Measurements from ENCODE around the gene LRRC30.
"Not testable (repeated sequence)": the region's sequence is repeated elsewhere in the genome, so short reads cannot be mapped to it uniquely, and the experiment has no call there.

The LRRC30 gene

GRCh38 chr18:7230626-7231349 is at the start of gene LRRC30:
Gene LRRC30 (plus strand): TSS chr18:7231089. CDS start chr18:7231139, 50 bp downstream.
- no peak for DNase-seq (ENCODE audit: low spot score)

GRCh38 chr18:7185701-7186100 is 45.2 kb upstream of the LRRC30 start:
- no peak for DNase-seq (ENCODE audit: low spot score)

DNA sequence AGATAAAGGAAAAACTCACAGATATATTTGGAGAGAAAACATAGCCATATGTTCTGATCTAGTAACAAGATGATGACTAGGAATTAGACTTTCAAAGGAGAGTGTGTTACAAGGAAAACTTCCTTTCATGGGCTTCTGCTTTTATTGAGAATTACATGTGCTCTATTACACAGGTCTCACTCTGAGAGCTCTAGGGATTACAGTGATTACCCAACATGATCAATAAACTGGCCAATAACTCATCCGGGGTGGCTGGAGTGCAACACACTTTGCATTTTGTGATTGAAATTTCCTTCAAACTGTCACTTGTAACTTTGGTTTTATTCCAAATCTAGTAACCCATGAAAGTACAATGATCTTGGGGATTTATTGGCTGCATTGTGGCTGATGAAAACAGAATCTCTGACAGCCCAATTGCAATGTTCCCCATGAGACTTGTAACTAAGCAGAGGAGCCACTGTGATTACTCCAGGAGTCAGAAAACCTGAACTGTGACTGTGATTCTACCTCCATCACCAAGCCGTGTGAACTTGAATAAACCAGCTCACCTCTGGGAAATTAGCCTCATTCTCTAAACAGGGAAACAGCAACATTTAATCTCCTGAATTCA is 40.2 kb upstream of the LRRC30 start:
- no peak for DNase-seq (ENCODE audit: low spot score)

DNA sequence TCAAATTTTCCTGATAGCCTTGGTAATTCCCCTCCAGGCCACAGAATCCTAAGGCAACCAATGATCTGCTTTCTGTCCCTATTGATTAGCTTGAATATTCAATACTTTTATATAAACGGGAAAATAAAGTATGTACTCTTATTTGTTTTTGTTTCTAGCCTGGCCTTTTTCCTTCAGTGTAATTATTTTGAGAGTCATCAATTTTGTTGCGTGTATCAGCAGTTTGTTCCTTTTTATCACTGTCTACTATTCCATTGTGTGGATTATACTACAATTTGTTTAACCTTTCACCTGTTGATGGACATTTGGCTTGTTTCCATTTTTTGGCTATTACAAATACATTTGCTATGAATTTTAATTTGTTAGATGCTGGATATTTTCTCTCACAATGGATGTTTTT is 39.2 kb upstream of the LRRC30 start:
- DNase-seq (ENCODE audit: low spot score), result no peak

- no peak for DNase-seq (ENCODE audit: low spot score)
These were observed 35.6 kb upstream of the LRRC30 start for GRCh38 chr18:7195266-7195665.

GRCh38 chr18:7196421-7196820 is 34.5 kb upstream of the LRRC30 start:
- DNase-seq (ENCODE audit: low spot score), result no peak

GRCh38 chr18:7197854-7198253 is 33.0 kb upstream of the LRRC30 start:
- DNase-seq (ENCODE audit: low spot score), result no peak

GRCh38 chr18:7198326-7198725 is 32.6 kb upstream of the LRRC30 start:
- no peak for DNase-seq (ENCODE audit: low spot score)

DNA sequence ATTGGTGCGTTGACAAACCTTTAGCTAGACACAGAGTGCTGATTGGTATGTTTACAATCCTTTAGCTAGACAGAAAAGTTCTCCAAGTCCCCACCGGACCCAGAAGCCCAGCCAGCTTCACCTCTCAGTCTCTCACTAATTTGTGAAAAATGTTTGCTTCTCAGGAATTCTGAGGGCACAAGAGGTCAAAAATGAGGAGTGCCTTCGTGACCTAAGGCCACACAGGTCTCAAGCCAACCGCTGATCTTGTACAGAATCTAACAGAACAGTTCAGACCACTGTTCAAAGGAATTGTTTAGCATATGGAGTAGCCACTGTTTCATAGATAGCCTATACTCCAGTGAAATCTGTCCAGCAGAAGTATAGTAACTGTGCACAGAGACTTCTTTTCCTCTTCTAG is 29.8 kb upstream of the LRRC30 start:
- DNase-seq (ENCODE audit: low spot score), result no peak

DNA sequence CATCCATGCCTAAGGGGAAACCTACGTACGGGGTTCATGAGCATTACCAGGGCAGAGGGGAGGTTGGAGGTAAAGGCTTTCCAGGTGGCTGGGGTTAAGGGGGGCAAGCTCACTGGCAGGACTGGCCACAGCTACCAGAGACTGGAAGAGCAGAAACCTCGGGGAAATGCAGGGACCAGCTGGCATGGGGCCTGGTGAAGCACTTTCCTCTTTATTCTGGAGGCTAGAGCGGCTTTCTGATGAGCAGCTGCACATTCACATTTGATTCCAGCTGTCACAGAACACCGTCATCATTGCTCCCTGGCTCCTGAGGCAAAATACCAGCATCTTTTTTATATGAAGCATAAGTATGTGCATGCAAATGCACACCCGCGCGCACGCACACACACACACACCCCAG is 28.7 kb upstream of the LRRC30 start:
- DNase-seq (ENCODE audit: low spot score), result no peak

DNA sequence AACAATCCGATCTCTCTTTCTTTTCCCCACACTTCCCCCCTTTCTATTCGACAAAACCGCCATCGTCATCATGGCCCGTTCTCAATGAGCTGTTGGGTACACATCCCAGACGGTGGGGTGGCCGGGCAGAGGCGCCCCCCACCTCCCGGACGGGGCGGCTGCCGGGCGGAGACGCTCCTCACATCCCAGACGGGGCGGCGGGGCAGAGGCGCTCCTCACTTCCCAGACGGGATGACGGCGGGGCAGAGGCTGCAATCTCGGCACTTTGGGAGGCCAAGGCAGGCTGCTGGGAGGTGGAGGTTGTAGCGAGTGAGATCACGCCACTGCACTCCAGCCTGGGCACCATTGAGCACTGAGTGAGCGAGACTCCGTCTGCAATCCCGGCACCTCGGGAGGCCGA is 27.3 kb upstream of the LRRC30 start:
- DNase-seq (ENCODE audit: low spot score), result not testable (repeated sequence)

GRCh38 chr18:7205346-7205745 is 25.5 kb upstream of the LRRC30 start:
- DNase-seq (ENCODE audit: low spot score), result no peak

DNA sequence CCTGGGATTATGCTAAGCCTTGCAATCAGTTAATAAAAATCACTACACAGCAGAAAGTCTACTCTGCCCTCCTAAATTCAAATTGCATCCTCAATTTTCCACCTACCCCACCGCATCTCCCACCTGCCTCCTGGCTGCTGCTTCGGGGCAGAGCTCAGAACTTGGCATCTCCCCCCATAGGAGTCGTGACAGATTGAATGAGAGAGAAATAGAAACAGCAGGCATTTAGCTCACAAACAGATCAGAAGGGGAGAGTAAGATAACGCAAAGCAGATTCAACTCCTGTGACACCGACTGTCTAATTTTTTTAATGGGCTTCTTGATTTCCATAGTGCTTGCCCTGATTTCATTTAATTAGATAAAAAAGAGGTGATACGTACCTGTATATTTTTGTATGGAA is 24.7 kb upstream of the LRRC30 start:
- no peak for DNase-seq (ENCODE audit: low spot score)

DNA sequence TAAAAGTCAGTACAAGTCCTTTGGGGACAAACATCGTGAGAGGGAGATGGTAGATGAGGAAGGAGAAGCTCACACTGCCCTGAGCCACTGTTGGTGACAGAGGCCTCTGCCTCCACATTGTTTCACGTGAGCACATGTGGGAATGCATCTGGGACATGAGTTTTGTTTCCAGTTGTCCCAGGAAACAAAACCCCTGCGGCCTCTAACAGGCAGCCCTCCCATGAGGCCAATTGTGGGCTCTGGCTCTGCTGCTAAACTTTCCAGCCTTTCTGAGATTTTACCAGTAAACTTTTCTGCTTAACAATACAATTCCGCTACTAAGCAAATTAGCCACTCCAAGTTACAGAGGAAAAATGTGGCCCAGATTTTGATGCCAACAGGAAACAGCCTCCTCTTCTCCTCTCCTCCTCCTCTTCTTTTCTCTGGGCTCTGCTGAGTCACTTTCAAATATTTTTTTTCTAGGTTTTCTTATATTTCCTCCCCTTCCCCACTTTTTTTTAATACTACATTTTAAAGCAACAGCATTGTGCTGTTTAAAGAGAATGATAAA is 23.4 kb upstream of the LRRC30 start:
- DNase-seq (ENCODE audit: low spot score), result no peak

DNA sequence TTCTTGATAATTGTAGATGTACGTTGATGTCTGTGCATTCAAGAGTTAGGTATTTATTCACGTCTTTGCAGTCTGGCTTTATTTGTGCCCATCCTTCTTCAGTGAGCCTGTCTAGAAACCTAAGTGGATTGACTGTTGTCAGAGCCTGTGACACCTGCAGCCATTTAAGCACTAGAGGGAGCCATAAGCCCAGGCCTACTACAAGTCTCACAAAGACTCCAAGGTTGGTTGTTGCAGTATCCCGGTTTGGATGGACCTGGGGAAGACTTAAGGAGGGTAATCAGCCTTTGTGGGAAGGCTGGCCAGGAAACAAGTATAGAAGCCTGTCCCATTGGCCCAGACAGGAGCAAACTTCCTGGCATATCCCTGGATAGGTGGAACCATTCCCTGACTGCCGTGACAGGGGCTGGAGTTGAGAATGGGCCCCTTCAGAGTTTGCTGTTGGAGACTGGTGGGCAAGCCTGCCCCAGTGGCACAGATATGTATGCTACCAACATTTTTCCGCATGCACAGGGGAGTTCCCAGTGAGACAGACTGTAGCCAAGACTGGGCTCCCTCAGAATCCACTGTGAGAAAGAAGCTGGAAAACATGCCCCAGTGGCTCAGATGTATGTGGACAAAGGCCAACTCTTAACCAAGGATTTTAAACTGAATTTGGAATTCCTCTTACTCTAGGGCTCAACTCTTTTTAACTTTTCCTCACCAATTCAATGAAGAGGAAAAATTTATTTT is 9.3 kb upstream of the LRRC30 start:
- peak; percentile 46 for DNase-seq (ENCODE audit: low spot score)

DNA sequence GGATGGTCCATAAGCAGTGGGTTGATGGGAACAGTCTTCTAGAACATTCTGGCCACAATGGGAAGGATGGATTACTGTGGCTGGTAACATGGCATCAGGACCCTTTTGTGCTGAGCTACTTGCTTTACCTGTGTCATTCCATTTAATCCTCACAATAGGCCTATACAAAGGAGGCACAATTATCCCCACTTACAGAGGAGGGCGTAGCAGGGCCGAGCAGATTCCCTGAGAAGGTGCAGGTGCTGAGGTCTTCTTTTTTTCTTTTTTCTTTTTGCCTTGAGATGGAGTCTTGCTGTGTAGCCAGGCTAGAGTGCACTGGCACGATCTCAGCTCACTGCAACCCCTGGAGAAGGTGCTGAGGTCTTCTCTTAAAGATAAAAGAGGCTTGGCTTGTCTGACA is 6.7 kb upstream of the LRRC30 start:
- no peak for DNase-seq (ENCODE audit: low spot score)

DNA sequence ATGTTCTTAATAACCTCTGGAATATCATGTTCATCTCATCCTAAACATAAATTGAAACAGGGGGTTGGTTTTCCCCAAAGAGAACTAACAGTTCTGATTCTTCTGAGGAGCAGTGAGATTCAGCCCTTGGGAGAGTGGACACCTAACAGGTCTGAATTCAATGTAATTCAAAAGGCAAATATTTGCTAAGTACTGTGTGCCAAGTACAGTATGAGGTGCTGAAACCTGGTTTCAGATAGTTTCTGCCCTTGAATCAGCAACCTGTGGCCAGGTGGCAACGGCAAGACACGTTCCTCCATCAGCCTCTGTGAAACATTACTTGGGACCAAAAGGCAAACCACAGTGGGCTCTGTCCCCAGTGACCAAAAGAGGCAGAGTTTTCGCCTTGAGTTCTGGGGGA is 1.3 kb downstream of the LRRC30 start:
- DNase-seq (ENCODE audit: low spot score), result no peak

- no peak for DNase-seq (ENCODE audit: low spot score)
These were observed 2.4 kb downstream of the LRRC30 start for GRCh38 chr18:7233134-7233810.

GRCh38 chr18:7234091-7234490 is 3.2 kb downstream of the LRRC30 start:
- no peak for DNase-seq (ENCODE audit: low spot score)

DNA sequence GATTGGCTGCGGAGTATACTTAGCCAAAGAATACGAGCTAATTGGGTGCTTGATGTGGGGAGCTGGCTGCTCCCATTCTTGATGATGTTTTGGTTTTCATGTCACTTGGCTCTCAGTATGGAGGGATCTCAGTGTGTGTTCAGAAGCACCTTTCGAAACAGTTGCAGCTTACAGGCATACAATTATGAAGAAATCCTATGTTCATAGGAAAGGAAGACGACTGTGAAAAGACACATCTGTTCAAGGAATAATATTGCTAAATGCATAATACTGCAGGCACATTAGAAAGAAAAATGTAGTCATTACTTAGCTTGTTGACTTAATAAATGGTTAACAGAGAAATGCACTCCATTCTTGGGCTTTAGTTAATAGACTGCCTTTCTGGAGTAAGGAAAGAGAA is 4.1 kb downstream of the LRRC30 start:
- no peak for DNase-seq (ENCODE audit: low spot score)

DNA sequence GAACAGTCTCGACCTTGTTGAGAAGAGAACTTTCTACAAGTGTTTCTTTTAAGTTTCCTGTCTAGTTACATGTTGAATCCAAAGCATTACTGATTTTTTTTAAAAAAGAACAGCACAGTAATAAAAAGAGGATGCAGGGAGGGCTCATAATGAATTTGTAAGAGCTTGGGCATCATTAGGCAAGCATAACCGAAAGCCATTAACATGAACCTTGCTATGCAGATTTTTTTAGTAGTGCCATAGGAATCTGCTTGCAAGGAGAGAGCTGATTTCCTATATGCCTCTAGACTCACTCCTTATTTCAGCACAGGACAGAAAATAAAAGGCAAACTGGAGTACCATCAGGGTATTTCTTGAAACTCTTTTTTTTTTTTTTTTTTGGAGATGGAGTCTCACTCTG is 5.2 kb downstream of the LRRC30 start:
- no peak for DNase-seq (ENCODE audit: low spot score)

DNA sequence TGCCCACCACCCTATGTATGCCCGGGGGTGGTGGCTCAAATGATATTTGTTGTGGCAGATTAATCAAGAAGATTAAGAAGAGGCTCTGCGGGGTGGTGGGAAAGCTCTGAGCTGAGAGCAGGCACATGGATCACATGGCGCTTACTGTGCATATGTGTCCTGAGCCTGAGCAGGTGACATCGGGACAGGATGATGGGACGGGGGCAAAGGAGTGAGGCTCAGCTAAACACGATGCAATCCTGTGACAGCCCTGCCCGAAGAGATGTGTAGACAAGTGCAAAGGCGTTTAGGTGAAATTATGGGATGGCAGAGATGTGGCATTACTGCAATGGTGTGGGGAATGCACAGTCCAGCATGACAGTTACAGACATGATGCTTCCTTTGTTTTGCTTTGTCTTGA is 6.0 kb downstream of the LRRC30 start:
- DNase-seq (ENCODE audit: low spot score), result no peak

All from hepatic stellate cell (primary cell).